Panc1 (cell line): ENCODE measurements around the gene COL4A3. TPM values are rescaled to one million over a fixed set of nuclear protein-coding genes. Genes with fewer than 3 reads are reported as not detected.

Experiments
- ATAC-seq: fragments of 200-7000 bp; cut with Tn5 transposase; 2 replicates; pipeline ENCODE4 v1.9.1; 2020; ENCODE audit warnings: mild to moderate bottlenecking, moderate library complexity
- BruUV-seq: library from RNA; stranded (reverse); fragments of 400-500 nt; replicated peaks from 2 replicates; lab custom pipeline; 2021; lab: Mats Ljungman, UMichigan
- CTCF ChIA-PET: fragments of 300-600 bp; sonication (Branson Sonifier 250); formaldehyde crosslinking; loops from one replicate; lab custom pipeline; 2022; ENCODE audit warnings: antibody characterized with exemption; lab: Charles Lee
- POLR2A ChIA-PET: fragments of 300-600 bp; sonication (Branson Sonifier 250); formaldehyde crosslinking; loops from one replicate; lab custom pipeline; 2022; ENCODE audit warnings: antibody characterized with exemption; lab: Charles Lee
- DNase-seq: peaks from one replicate; pipeline ENCODE4 v3.0.0-alpha.2; 2010; ENCODE audit warnings: low read depth, low spot score
- H3K27ac ChIP-seq: 2 replicates; pipeline ENCODE4 v1.5.1; 2011; ENCODE audit warnings: mild to moderate bottlenecking, low read length, inconsistent platforms
- H3K27me3 ChIP-seq: fragments of 200-500 bp; sonication (Bioruptor generic); 2 replicates; pipeline ENCODE4 v1.6.0; 2014; ENCODE audit warnings: low read length, inconsistent platforms; ENCODE audit not compliant: control insufficient read depth, insufficient read depth
- H3K36me3 ChIP-seq: fragments of 200-500 bp; sonication (Bioruptor generic); 2 replicates; pipeline ENCODE4 v1.5.1; 2014; ENCODE audit warnings: inconsistent platforms, mild to moderate bottlenecking, low read length, moderate library complexity; ENCODE audit not compliant: control insufficient read depth, insufficient read depth
- H3K4me1 ChIP-seq: 2 replicates; pipeline ENCODE4 v1.5.1; 2011; ENCODE audit warnings: inconsistent platforms, mild to moderate bottlenecking, low read length, moderate library complexity; ENCODE audit not compliant: control insufficient read depth, insufficient read depth
- H3K4me3 ChIP-seq, 2 experiments: 2 replicates each; pipeline ENCODE4 v1.5.1; 2011 to 2012; ENCODE audit warnings: low read depth in 2 of 2, low read length in 2 of 2, mild to moderate bottlenecking in 2 of 2, inconsistent platforms in 1 of 2, moderate library complexity in 1 of 2
- H3K9me3 ChIP-seq: fragments of 200-500 bp; sonication (Bioruptor generic); 2 replicates; pipeline ENCODE4 v1.5.1; 2014; ENCODE audit warnings: low read depth, mild to moderate bottlenecking, inconsistent platforms, low read length, moderate library complexity; ENCODE audit not compliant: control insufficient read depth, insufficient read depth
- POLR2AphosphoS5 ChIP-seq: IDR thresholded peaks from 2 replicates; pipeline ENCODE4 v1.6.1; 2012; ENCODE audit warnings: mild to moderate bottlenecking, low read depth, low read length, moderate library complexity
- SIN3A ChIP-seq: IDR thresholded peaks from 2 replicates; pipeline ENCODE4 v1.6.1; 2012; ENCODE audit warnings: low read depth, mild to moderate bottlenecking, low read length, moderate library complexity, borderline replicate concordance; ENCODE audit not compliant: insufficient read depth
- TCF7L2 ChIP-seq: IDR thresholded peaks from 2 replicates; pipeline ENCODE4 v1.6.1; 2011; ENCODE audit warnings: mild to moderate bottlenecking, low read depth, low read length, inconsistent platforms
- in situ Hi-C: cut with HindIII; loops from 2 replicates; pipeline ENCODE4 v1.10.0; 2016; ENCODE audit warnings: low sequenced_read_pairs, low pct_unique_long_range_greater_than_20kb
- intact Hi-C: fragments of 100-400 bp; cut with micrococcal nuclease; formaldehyde crosslinking; loops from one replicate; pipeline ENCODE4 v1.10.0; 2022; ENCODE audit not compliant: unreplicated experiment
- total RNA-seq: library from RNA; stranded (reverse); gene quantifications from one replicate; pipeline ENCODE4 v1.2.1, GENCODE V29; 2021; ENCODE audit not compliant: unreplicated experiment
- TF ChIP-seq, protein P1 (sequence below), 2 experiments: IDR thresholded peaks; 2 replicates each; pipeline ENCODE4 v1.6.1; 2011 to 2012; ENCODE audit warnings: low read depth in 2 of 2, control low read depth in 1 of 2, low read length in 1 of 2, mild to moderate bottlenecking in 1 of 2, moderate library complexity in 1 of 2; ENCODE audit not compliant: insufficient read depth in 1 of 2
- TF ChIP-seq, protein P2 (sequence below): fragments of 450-650 bp; IDR thresholded peaks from 2 replicates; pipeline ENCODE4 v1.5.1; 2017; ENCODE audit warnings: mild to moderate bottlenecking

The COL4A3 gene
- total RNA-seq, 1 experiment from 2014 or later = 0.18 TPM

DNA sequence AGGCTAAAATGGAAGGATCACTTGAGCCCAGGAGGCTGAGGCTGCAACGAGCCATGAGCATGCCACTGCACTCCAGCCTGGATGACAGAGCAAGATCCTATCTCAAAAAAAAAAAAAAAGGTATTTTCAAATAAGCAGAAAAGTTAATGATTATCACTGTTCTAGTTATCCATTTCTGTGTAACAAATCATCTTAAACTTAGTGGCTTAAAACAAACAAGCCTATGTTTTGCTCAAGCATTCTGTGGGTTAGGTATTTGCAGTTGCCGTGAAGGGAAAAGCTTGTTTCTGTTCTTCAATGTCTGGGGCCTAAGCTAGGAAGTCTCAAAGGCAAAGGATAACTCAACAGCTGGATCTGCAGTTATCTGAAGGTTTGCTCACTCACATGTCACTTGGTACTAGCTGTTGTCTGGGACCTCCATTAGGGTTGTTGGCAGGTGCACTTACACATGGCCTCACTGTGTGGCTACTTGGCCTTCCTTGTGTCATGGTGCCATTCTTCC, 174.7 kb downstream of the COL4A3 start:
- H3K36me3 ChIP-seq = peaks cover 12% of the 10 kb centered on the region
- in situ Hi-C loops = no loop called here
- TF ChIP-seq, protein P1, sequence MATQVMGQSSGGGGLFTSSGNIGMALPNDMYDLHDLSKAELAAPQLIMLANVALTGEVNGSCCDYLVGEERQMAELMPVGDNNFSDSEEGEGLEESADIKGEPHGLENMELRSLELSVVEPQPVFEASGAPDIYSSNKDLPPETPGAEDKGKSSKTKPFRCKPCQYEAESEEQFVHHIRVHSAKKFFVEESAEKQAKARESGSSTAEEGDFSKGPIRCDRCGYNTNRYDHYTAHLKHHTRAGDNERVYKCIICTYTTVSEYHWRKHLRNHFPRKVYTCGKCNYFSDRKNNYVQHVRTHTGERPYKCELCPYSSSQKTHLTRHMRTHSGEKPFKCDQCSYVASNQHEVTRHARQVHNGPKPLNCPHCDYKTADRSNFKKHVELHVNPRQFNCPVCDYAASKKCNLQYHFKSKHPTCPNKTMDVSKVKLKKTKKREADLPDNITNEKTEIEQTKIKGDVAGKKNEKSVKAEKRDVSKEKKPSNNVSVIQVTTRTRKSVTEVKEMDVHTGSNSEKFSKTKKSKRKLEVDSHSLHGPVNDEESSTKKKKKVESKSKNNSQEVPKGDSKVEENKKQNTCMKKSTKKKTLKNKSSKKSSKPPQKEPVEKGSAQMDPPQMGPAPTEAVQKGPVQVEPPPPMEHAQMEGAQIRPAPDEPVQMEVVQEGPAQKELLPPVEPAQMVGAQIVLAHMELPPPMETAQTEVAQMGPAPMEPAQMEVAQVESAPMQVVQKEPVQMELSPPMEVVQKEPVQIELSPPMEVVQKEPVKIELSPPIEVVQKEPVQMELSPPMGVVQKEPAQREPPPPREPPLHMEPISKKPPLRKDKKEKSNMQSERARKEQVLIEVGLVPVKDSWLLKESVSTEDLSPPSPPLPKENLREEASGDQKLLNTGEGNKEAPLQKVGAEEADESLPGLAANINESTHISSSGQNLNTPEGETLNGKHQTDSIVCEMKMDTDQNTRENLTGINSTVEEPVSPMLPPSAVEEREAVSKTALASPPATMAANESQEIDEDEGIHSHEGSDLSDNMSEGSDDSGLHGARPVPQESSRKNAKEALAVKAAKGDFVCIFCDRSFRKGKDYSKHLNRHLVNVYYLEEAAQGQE (IDR thresholded peaks at IDR 0.05; ENCODE audit: insufficient read depth in 1 of 2, low read depth in 2 of 2, low read length in 1 of 2) = no peak
- TF ChIP-seq SIN3A = no peak
- no peak for TF ChIP-seq TCF7L2
- TF ChIP-seq POLR2AphosphoS5 = no peak
- TF ChIP-seq, protein P2, sequence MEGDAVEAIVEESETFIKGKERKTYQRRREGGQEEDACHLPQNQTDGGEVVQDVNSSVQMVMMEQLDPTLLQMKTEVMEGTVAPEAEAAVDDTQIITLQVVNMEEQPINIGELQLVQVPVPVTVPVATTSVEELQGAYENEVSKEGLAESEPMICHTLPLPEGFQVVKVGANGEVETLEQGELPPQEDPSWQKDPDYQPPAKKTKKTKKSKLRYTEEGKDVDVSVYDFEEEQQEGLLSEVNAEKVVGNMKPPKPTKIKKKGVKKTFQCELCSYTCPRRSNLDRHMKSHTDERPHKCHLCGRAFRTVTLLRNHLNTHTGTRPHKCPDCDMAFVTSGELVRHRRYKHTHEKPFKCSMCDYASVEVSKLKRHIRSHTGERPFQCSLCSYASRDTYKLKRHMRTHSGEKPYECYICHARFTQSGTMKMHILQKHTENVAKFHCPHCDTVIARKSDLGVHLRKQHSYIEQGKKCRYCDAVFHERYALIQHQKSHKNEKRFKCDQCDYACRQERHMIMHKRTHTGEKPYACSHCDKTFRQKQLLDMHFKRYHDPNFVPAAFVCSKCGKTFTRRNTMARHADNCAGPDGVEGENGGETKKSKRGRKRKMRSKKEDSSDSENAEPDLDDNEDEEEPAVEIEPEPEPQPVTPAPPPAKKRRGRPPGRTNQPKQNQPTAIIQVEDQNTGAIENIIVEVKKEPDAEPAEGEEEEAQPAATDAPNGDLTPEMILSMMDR = no peak
- CTCF ChIA-PET = interaction anchor here (0.7 kb wide), 1 partner anchor 1839 kb away, joined by 3 read pairs; no protein-coding TSS in a partner anchor
- intact Hi-C loops = no loop called here
- no peaks in the 10 kb centered on the region for H3K9me3 ChIP-seq
- DNase-seq (no peak), ATAC-seq (no peak)
- no peaks in the 10 kb centered on the region for H3K27me3 ChIP-seq
- POLR2A ChIA-PET = interaction anchor here (0.7 kb wide), 1 partner anchor 538 kb away, joined by 6 read pairs; no protein-coding TSS in a partner anchor
- H3K4me3 ChIP-seq = no peak overlapping the region
- no peak overlapping the region for H3K27ac ChIP-seq
- BruUV-seq = no TSS peak
- H3K4me1 ChIP-seq = no peaks in the 10 kb centered on the region

GRCh38 chr2:227340106-227340505, 175.7 kb downstream of the COL4A3 start:
- POLR2A ChIA-PET = no interaction called here
- DNase-seq (no peak), ATAC-seq (no peak)
- H3K27ac ChIP-seq = no peak overlapping the region
- CTCF ChIA-PET = no interaction called here
- no TSS peak for BruUV-seq
- no peaks in the 10 kb centered on the region for H3K27me3 ChIP-seq
- H3K9me3 ChIP-seq = no peaks in the 10 kb centered on the region
- in situ Hi-C loops (no loop called here), intact Hi-C loops (no loop called here)
- H3K4me3 ChIP-seq = no peak overlapping the region
- peaks cover 12% of the 10 kb centered on the region for H3K36me3 ChIP-seq
- H3K4me1 ChIP-seq = no peaks in the 10 kb centered on the region
- no peak for TF ChIP-seq POLR2AphosphoS5
- TF ChIP-seq SIN3A = no peak
- TF ChIP-seq, protein P1 (IDR thresholded peaks at IDR 0.05; ENCODE audit: insufficient read depth in 1 of 2, low read depth in 2 of 2, low read length in 1 of 2) = no peak
- TF ChIP-seq, protein P2 = no peak
- no peak for TF ChIP-seq TCF7L2
